Hepatocyte (in vitro differentiated cells): Measurements from ENCODE around the gene MANF. TPM values are rescaled to one million over a fixed set of nuclear protein-coding genes. Genes with fewer than 3 reads are reported as not detected.

Experiments
- DNase-seq: peaks from one replicate; pipeline ENCODE4 v3.0.0-alpha.2; 2016; ENCODE audit warnings: low spot score
- H2AFZ ChIP-seq: fragments of 200-600 bp; sonication (generic); 2 replicates; pipeline ENCODE4 v1.6.0; 2016; ENCODE audit warnings: antibody characterized with exemption, mild to moderate bottlenecking
- H3K27ac ChIP-seq: fragments of 200-600 bp; sonication (generic); 2 replicates; pipeline ENCODE4 v1.5.1; 2016; ENCODE audit warnings: mild to moderate bottlenecking
- H3K27me3 ChIP-seq: fragments of 200-600 bp; sonication (generic); 2 replicates; pipeline ENCODE4 v1.6.1; 2016
- H3K36me3 ChIP-seq: fragments of 200-600 bp; sonication (generic); replicated peaks from 2 replicates; pipeline ENCODE4 v1.5.1; 2016; ENCODE audit warnings: low read depth; ENCODE audit not compliant: insufficient read depth
- H3K4me1 ChIP-seq: fragments of 200-600 bp; sonication (generic); 2 replicates; pipeline ENCODE4 v1.5.1; 2016; ENCODE audit warnings: mild to moderate bottlenecking, moderate library complexity; ENCODE audit not compliant: insufficient read depth
- H3K4me2 ChIP-seq: fragments of 200-600 bp; sonication (generic); 2 replicates; pipeline ENCODE4 v1.6.0; 2016
- H3K4me3 ChIP-seq: fragments of 200-600 bp; sonication (generic); 2 replicates; pipeline ENCODE4 v1.5.1; 2016; ENCODE audit warnings: mild to moderate bottlenecking
- H3K79me2 ChIP-seq: fragments of 200-600 bp; sonication (generic); 2 replicates; pipeline ENCODE4 v1.6.0; 2017; ENCODE audit warnings: mild to moderate bottlenecking
- H3K9me2 ChIP-seq: fragments of 200-600 bp; sonication (generic); replicated peaks from 2 replicates; pipeline ENCODE4 v1.6.0; 2017; ENCODE audit warnings: mild to moderate bottlenecking; ENCODE audit not compliant: insufficient read depth
- H3K9me3 ChIP-seq: fragments of 200-600 bp; sonication (generic); 2 replicates; pipeline ENCODE4 v1.5.1; 2016; ENCODE audit warnings: low read depth, mild to moderate bottlenecking
- H4K20me1 ChIP-seq: fragments of 200-600 bp; sonication (generic); 2 replicates; pipeline ENCODE4 v1.6.0; 2016; ENCODE audit warnings: mild to moderate bottlenecking; ENCODE audit not compliant: insufficient read depth, poor library complexity, severe bottlenecking
- EZH2 ChIP-seq: fragments of 200-600 bp; sonication (generic); IDR thresholded peaks from 2 replicates; pipeline ENCODE4 v1.6.1; 2016; ENCODE audit warnings: antibody characterized with exemption, mild to moderate bottlenecking, borderline replicate concordance
- EZH2phosphoT487 ChIP-seq: fragments of 200-600 bp; sonication (generic); IDR thresholded peaks from one replicate; pipeline ENCODE4 v1.6.1; 2018; ENCODE audit warnings: antibody characterized with exemption, mild to moderate bottlenecking, low read depth, moderate library complexity; ENCODE audit not compliant: unreplicated experiment, severe bottlenecking
- WGBS: methylation state at CpG from one replicate; pipeline ENCODE4 v1.1.6; 2016; ENCODE audit warnings: low lambda C conversion rate; ENCODE audit errors: missing lambda C conversion rate; 5-methylcytosine and 5-hydroxymethylcytosine counted together
- polyA plus RNA-seq: library from polyadenylated mRNA; unstranded; fragments of >200 nt; fragmentation: Nextera tagmentation; extraction: Ambion mirVana; gene quantifications from 2 replicates; pipeline ENCODE4 v1.2.1, GENCODE V29; 2016
- total RNA-seq: library from RNA; depleted of rRNA; stranded (reverse); fragments of >200 nt; gene quantifications from 2 replicates; pipeline ENCODE4 v1.2.3, GENCODE V29; 2014
- TF ChIP-seq, protein P1 (sequence below): fragments of 200-600 bp; sonication (generic); IDR thresholded peaks from 2 replicates; pipeline ENCODE4 v1.5.1; 2016; ENCODE audit warnings: antibody characterized with exemption, mild to moderate bottlenecking; ENCODE audit not compliant: poor library complexity

MANF gene
- total and polyA plus RNA-seq, 2 experiments from 2014 or later, result 178 to 225 TPM

DNA sequence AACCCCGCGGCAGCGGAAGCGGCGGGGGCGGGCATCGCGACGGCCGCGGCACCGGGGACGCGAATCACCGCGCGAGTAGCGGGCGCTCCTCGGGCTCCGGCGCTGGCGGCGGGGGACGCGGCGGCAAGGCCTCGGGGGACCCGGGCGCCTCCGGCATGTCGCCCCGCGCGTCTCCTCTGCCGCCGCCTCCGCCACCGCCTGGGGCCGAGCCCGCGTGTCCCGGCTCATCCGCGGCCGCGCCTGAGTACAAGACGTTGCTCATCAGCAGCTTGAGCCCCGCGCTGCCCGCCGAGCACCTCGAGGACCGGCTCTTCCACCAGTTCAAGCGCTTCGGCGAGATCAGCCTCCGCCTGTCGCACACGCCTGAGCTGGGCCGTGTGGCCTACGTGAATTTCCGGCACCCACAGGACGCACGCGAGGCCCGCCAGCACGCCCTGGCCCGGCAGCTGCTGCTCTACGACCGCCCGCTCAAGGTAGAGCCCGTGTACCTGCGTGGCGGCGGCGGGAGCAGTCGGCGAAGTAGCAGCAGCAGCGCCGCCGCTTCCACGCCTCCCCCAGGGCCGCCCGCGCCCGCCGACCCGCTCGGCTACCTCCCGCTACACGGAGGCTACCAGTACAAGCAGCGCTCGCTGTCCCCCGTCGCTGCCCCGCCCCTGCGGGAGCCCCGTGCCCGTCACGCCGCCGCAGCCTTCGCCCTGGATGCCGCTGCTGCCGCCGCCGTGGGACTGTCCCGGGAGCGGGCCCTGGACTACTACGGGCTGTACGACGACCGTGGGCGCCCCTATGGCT lies 6.7 kb downstream of the MANF start:
- peak overlapping the region; percentile 99 for H3K27ac ChIP-seq
- TF ChIP-seq EZH2phosphoT487 (no peak), EZH2 (no peak)
- TF ChIP-seq, protein P1, sequence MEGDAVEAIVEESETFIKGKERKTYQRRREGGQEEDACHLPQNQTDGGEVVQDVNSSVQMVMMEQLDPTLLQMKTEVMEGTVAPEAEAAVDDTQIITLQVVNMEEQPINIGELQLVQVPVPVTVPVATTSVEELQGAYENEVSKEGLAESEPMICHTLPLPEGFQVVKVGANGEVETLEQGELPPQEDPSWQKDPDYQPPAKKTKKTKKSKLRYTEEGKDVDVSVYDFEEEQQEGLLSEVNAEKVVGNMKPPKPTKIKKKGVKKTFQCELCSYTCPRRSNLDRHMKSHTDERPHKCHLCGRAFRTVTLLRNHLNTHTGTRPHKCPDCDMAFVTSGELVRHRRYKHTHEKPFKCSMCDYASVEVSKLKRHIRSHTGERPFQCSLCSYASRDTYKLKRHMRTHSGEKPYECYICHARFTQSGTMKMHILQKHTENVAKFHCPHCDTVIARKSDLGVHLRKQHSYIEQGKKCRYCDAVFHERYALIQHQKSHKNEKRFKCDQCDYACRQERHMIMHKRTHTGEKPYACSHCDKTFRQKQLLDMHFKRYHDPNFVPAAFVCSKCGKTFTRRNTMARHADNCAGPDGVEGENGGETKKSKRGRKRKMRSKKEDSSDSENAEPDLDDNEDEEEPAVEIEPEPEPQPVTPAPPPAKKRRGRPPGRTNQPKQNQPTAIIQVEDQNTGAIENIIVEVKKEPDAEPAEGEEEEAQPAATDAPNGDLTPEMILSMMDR, result no peak
- peak overlapping the region; percentile 66 for H2AFZ ChIP-seq
- DNase-seq, result peak; percentile 60
- peak overlapping the region; percentile 98 for H3K4me2 ChIP-seq
- no peaks in the 10 kb centered on the region for H3K27me3 ChIP-seq
- H3K79me2 ChIP-seq, result peaks cover 65% of the 10 kb centered on the region
- peaks cover 56% of the 10 kb centered on the region for H3K4me1 ChIP-seq
- peak overlapping the region; percentile 90 for H3K4me3 ChIP-seq
- peaks cover 64% of the 10 kb centered on the region for H4K20me1 ChIP-seq
- 18% methylated on average over 46 of the region's 115 CpGs for WGBS
- no peaks in the 10 kb centered on the region for H3K9me2 ChIP-seq
- H3K36me3 ChIP-seq, result peaks cover 3% of the 10 kb centered on the region
- H3K9me3 ChIP-seq, result no peaks in the 10 kb centered on the region

GRCh38 chr3:51392355-51393133 lies 7.5 kb downstream of the MANF start:
- Histone ChIP-seq H3K27me3 (no peaks in the 10 kb centered on the region), H3K4me1 (peaks cover 48% of the 10 kb centered on the region), H2AFZ (no peak overlapping the region), H3K36me3 (peaks cover 3% of the 10 kb centered on the region), H3K4me3 (peak overlapping the region; percentile 90), H3K4me2 (peak overlapping the region; percentile 98), H3K9me2 (no peaks in the 10 kb centered on the region), H3K79me2 (peaks cover 58% of the 10 kb centered on the region), H4K20me1 (peaks cover 59% of the 10 kb centered on the region), H3K27ac (peak overlapping the region; percentile 99), H3K9me3 (no peaks in the 10 kb centered on the region)
- DNase-seq, result no peak
- TF ChIP-seq, protein P1, result no peak
- TF ChIP-seq EZH2phosphoT487, result no peak
- TF ChIP-seq EZH2, result no peak
- WGBS, result 97% methylated on average over 41 of the region's 42 CpGs

GRCh38 chr3:51393134-51393495 lies 8.0 kb downstream of the MANF start:
- H3K27me3 ChIP-seq, result no peaks in the 10 kb centered on the region
- H3K9me3 ChIP-seq, result no peaks in the 10 kb centered on the region
- H3K4me2 ChIP-seq, result peak overlapping the region; percentile 98
- TF ChIP-seq EZH2phosphoT487 (no peak), EZH2 (no peak)
- TF ChIP-seq, protein P1, result no peak
- no peaks in the 10 kb centered on the region for H3K9me2 ChIP-seq
- H2AFZ ChIP-seq, result no peak overlapping the region
- peaks cover 3% of the 10 kb centered on the region for H3K36me3 ChIP-seq
- no peak overlapping the region for H3K27ac ChIP-seq
- peaks cover 43% of the 10 kb centered on the region for H3K4me1 ChIP-seq
- H4K20me1 ChIP-seq, result peaks cover 54% of the 10 kb centered on the region
- peaks cover 52% of the 10 kb centered on the region for H3K79me2 ChIP-seq
- over 99% methylated on average over 17 of the region's 17 CpGs for WGBS
- no peak for DNase-seq
- H3K4me3 ChIP-seq, result no peak overlapping the region
